ENCODE results near the gene UPK3A. TPM values are rescaled to one million over a fixed set of nuclear protein-coding genes. Genes with fewer than 3 reads are reported as not detected.

Gene UPK3A
- total RNA-seq, 2 experiments from 2014 or later = not detected

- H3K27me3 ChIP-seq (ENCODE audit: control insufficient read depth in 1 of 2, insufficient read depth in 2 of 2, low read length in 2 of 2) = peaks cover 0 to 7% of the 10 kb centered on the region in 2 experiments
- Mint-ChIP-seq H3K4me3 (no peak overlapping the region), H3K4me1 (ENCODE audit: low read depth) (peaks cover under 1% of the 10 kb centered on the region), H3K27me3 (peaks cover 14% of the 10 kb centered on the region), H3K27ac (no peak overlapping the region), H3K36me3 (ENCODE audit: low read depth) (no peaks in the 10 kb centered on the region), H3K9me3 (no peaks in the 10 kb centered on the region)
- no peak overlapping the region for H3K27ac ChIP-seq (ENCODE audit: low read depth in 1 of 2, low read length in 2 of 2)
- no peaks in the 10 kb centered on the region for H3K9me3 ChIP-seq (ENCODE audit: control insufficient read depth in 1 of 2, insufficient read depth in 1 of 2, low read length in 2 of 2)
- TF ChIP-seq CTCF (IDR thresholded peaks at IDR 0.05) = no peak
- intact Hi-C loops (cut with DNase I, micrococcal nuclease) = no loop called here
- peaks cover 7% of the 10 kb centered on the region for H3K4me1 ChIP-seq (ENCODE audit: insufficient read depth, low read length)
- DNase-seq (no peak), ATAC-seq (ENCODE audit: poor library complexity) (no peak)
- H3K4me3 ChIP-seq (ENCODE audit: low read length) = no peak overlapping the region
- H3K36me3 ChIP-seq (ENCODE audit: insufficient read depth, low read length) = no peaks in the 10 kb centered on the region
- POLR2A ChIA-PET = no interaction called here
- CTCF ChIA-PET = no interaction called here
Observed at GRCh38 chr22:45261407-45262088, 23.2 kb upstream of the UPK3A start.

- ATAC-seq (ENCODE audit: poor library complexity) (no peak), DNase-seq (peak in 2 of 14 experiments; percentile 35 to 48)
- H3K36me3 Mint-ChIP-seq (ENCODE audit: low read depth) = no peaks in the 10 kb centered on the region
- intact Hi-C loops (cut with DNase I, micrococcal nuclease) = no loop called here
- H3K27ac Mint-ChIP-seq = no peak overlapping the region
- H3K9me3 ChIP-seq (ENCODE audit: control insufficient read depth in 1 of 2, insufficient read depth in 1 of 2, low read length in 2 of 2) = no peaks in the 10 kb centered on the region
- peaks cover 20% of the 10 kb centered on the region for H3K27me3 Mint-ChIP-seq
- CTCF ChIA-PET = no interaction called here
- no peak overlapping the region for H3K4me3 Mint-ChIP-seq
- H3K27me3 ChIP-seq (ENCODE audit: control insufficient read depth in 1 of 2, insufficient read depth in 2 of 2, low read length in 2 of 2) = peaks cover 0 to 8% of the 10 kb centered on the region in 2 experiments
- no peak overlapping the region for H3K4me3 ChIP-seq (ENCODE audit: low read length)
- POLR2A ChIA-PET = no interaction called here
- peaks cover 7% of the 10 kb centered on the region for H3K4me1 ChIP-seq (ENCODE audit: insufficient read depth, low read length)
- no peak overlapping the region for H3K27ac ChIP-seq (ENCODE audit: low read depth in 1 of 2, low read length in 2 of 2)
- H3K9me3 Mint-ChIP-seq = no peaks in the 10 kb centered on the region
- no peak for TF ChIP-seq CTCF (IDR thresholded peaks at IDR 0.05)
- H3K4me1 Mint-ChIP-seq (ENCODE audit: low read depth) = peaks cover 4% of the 10 kb centered on the region
- H3K36me3 ChIP-seq (ENCODE audit: insufficient read depth, low read length) = no peaks in the 10 kb centered on the region
Observed at GRCh38 chr22:45262195-45262930, 22.4 kb upstream of the UPK3A start.

GRCh38 chr22:45262931-45263462 lies 21.8 kb upstream of the UPK3A start:
- POLR2A ChIA-PET = no interaction called here
- DNase-seq = no peak
- no peaks in the 10 kb centered on the region for H3K9me3 Mint-ChIP-seq
- Histone ChIP-seq H3K27ac (ENCODE audit: low read depth in 1 of 2, low read length in 2 of 2) (no peak overlapping the region), H3K9me3 (ENCODE audit: control insufficient read depth in 1 of 2, insufficient read depth in 1 of 2, low read length in 2 of 2) (no peaks in the 10 kb centered on the region), H3K36me3 (ENCODE audit: insufficient read depth, low read length) (no peaks in the 10 kb centered on the region), H3K4me1 (ENCODE audit: insufficient read depth, low read length) (peaks cover 9% of the 10 kb centered on the region), H3K4me3 (ENCODE audit: low read length) (no peak overlapping the region), H3K27me3 (ENCODE audit: control insufficient read depth in 1 of 2, insufficient read depth in 2 of 2, low read length in 2 of 2) (peaks cover 0 to 9% of the 10 kb centered on the region in 2 experiments)
- CTCF ChIA-PET = no interaction called here
- H3K27me3 Mint-ChIP-seq = peaks cover 20% of the 10 kb centered on the region
- H3K36me3 Mint-ChIP-seq (ENCODE audit: low read depth) = no peaks in the 10 kb centered on the region
- intact Hi-C loops (cut with DNase I, micrococcal nuclease) = no loop called here
- ATAC-seq (ENCODE audit: poor library complexity) = no peak
- no peak for TF ChIP-seq CTCF (IDR thresholded peaks at IDR 0.05)
- H3K27ac Mint-ChIP-seq = no peak overlapping the region
- H3K4me3 Mint-ChIP-seq = no peak overlapping the region
- H3K4me1 Mint-ChIP-seq (ENCODE audit: low read depth) = peaks cover 4% of the 10 kb centered on the region

Measured in CD4-positive, alpha-beta T cell (primary cell).